CD4-positive, alpha-beta T cell (primary cell): ENCODE results near the gene SLC22A14. TPM values are rescaled to one million over a fixed set of nuclear protein-coding genes. Genes with fewer than 3 reads are reported as not detected.

ENCODE experiments used
- ATAC-seq: fragments of 200-7000 bp; cut with Tn5 transposase; one replicate; pipeline ENCODE4 v1.10.0; 2022; ENCODE audit warnings: mild to moderate bottlenecking; ENCODE audit not compliant: poor library complexity
- CTCF ChIA-PET: fragments of 350-600 bp; sonication (Branson Sonifier 250); formaldehyde crosslinking; loops from one replicate; lab custom pipeline; 2021; ENCODE audit warnings: antibody characterized with exemption, inconsistent platforms; lab: Charles Lee
- POLR2A ChIA-PET: fragments of 350-600 bp; sonication (Branson Sonifier 250); formaldehyde crosslinking; loops from one replicate; lab custom pipeline; 2021; ENCODE audit warnings: antibody characterized with exemption, inconsistent platforms; lab: Charles Lee
- DNase-seq, 14 experiments: peaks; one replicate each; pipeline ENCODE4 v3.0.0-alpha.2; 2013 to 2020; ENCODE audit warnings: mixed read lengths in 2 of 14
- H3K27ac ChIP-seq, 2 donors: one replicate each; pipeline versions ENCODE4 v1.5.1 to v1.7.0; 2013; ENCODE audit warnings: low read length in 2 of 2, low read depth in 1 of 2, mild to moderate bottlenecking in 1 of 2
- H3K27me3 ChIP-seq, 2 experiments: 1 replicate in 1 of 2; 2 replicates in 1 of 2; pipeline versions ENCODE4 v1.6.1 to v1.7.0; 2013; ENCODE audit warnings: low read length in 2 of 2, control low read depth in 1 of 2, mild to moderate bottlenecking in 1 of 2, moderate library complexity in 1 of 2; ENCODE audit not compliant: insufficient read depth in 2 of 2, control insufficient read depth in 1 of 2
- H3K36me3 ChIP-seq: one replicate; pipeline ENCODE4 v1.6.1; 2013; ENCODE audit warnings: low read length, control low read depth; ENCODE audit not compliant: insufficient read depth
- H3K4me1 ChIP-seq: one replicate; pipeline ENCODE4 v1.6.1; 2013; ENCODE audit warnings: low read length, control low read depth; ENCODE audit not compliant: insufficient read depth
- H3K4me3 ChIP-seq: one replicate; pipeline ENCODE4 v1.5.1; 2013; ENCODE audit warnings: mild to moderate bottlenecking, low read length, moderate library complexity
- H3K9me3 ChIP-seq, 2 experiments: 1 replicate in 1 of 2; 2 replicates in 1 of 2; pipeline versions ENCODE4 v1.6.1 to v1.7.0; 2013; ENCODE audit warnings: low read length in 2 of 2, mild to moderate bottlenecking in 2 of 2, control low read depth in 1 of 2, moderate library complexity in 1 of 2; ENCODE audit not compliant: control insufficient read depth in 1 of 2, insufficient read depth in 1 of 2
- H3K27ac Mint-ChIP-seq: one replicate; pipeline ENCODE4 v1.8.0; 2020; ENCODE audit warnings: mixed read lengths
- H3K27me3 Mint-ChIP-seq: one replicate; pipeline ENCODE4 v1.8.0; 2021; ENCODE audit warnings: mixed read lengths
- H3K36me3 Mint-ChIP-seq: one replicate; pipeline ENCODE4 v1.8.0; 2021; ENCODE audit warnings: low read depth, mixed read lengths
- H3K4me1 Mint-ChIP-seq: one replicate; pipeline ENCODE4 v1.8.0; 2021; ENCODE audit warnings: low read depth, mixed read lengths
- H3K4me3 Mint-ChIP-seq: one replicate; pipeline ENCODE4 v1.8.0; 2020; ENCODE audit warnings: mild to moderate bottlenecking, mixed read lengths
- H3K9me3 Mint-ChIP-seq: one replicate; pipeline ENCODE4 v1.8.0; 2020; ENCODE audit warnings: mixed read lengths
- intact Hi-C, 2 experiments: fragments of 100-400 bp; cut with DNase I in 1 of 2; cut with micrococcal nuclease in 1 of 2; formaldehyde crosslinking; loops; one replicate each; pipeline versions ENCODE4 v1.15.1 to v1.9.0; 2023 to 2025; cut with DNase I, micrococcal nuclease
- total RNA-seq, 174 experiments: library from RNA in 2 of 174; stranded (reverse) in 2 of 174; gene quantifications; one replicate each; pipeline ENCODE4 v1.2.3 and lab custom pipeline; 2021 to 2026
- TF ChIP-seq, protein P1 (sequence below): fragments of 200-600 bp; IDR thresholded peaks from one replicate; pipeline ENCODE4 v1.8.0; 2022; ENCODE audit warnings: antibody characterized with exemption, mild to moderate bottlenecking

SLC22A14 gene
- total RNA-seq, 2 experiments from 2014 or later: 0.11 TPM; not detected in 1

- TF ChIP-seq, protein P1, sequence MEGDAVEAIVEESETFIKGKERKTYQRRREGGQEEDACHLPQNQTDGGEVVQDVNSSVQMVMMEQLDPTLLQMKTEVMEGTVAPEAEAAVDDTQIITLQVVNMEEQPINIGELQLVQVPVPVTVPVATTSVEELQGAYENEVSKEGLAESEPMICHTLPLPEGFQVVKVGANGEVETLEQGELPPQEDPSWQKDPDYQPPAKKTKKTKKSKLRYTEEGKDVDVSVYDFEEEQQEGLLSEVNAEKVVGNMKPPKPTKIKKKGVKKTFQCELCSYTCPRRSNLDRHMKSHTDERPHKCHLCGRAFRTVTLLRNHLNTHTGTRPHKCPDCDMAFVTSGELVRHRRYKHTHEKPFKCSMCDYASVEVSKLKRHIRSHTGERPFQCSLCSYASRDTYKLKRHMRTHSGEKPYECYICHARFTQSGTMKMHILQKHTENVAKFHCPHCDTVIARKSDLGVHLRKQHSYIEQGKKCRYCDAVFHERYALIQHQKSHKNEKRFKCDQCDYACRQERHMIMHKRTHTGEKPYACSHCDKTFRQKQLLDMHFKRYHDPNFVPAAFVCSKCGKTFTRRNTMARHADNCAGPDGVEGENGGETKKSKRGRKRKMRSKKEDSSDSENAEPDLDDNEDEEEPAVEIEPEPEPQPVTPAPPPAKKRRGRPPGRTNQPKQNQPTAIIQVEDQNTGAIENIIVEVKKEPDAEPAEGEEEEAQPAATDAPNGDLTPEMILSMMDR: no peak
- no peaks in the 10 kb centered on the region for H3K4me1 ChIP-seq
- no peaks in the 10 kb centered on the region for H3K36me3 ChIP-seq
- no peak overlapping the region for H3K27ac ChIP-seq
- intact Hi-C loops: no loop called here
- no peak overlapping the region for H3K4me3 Mint-ChIP-seq
- DNase-seq: no peak
- peaks cover 0 to 5% of the 10 kb centered on the region in 2 experiments for H3K27me3 ChIP-seq
- no peaks in the 10 kb centered on the region for H3K9me3 ChIP-seq
- H3K27ac Mint-ChIP-seq: no peak overlapping the region
- H3K36me3 Mint-ChIP-seq: no peaks in the 10 kb centered on the region
- no peak for ATAC-seq
- no peaks in the 10 kb centered on the region for H3K27me3 Mint-ChIP-seq
- H3K4me1 Mint-ChIP-seq: no peaks in the 10 kb centered on the region
- ChIA-PET CTCF (no interaction called here), POLR2A (no interaction called here)
- no peak overlapping the region for H3K4me3 ChIP-seq
- no peaks in the 10 kb centered on the region for H3K9me3 Mint-ChIP-seq
Measured at GRCh38 chr3:38311476-38311875, 29.4 kb downstream of the SLC22A14 start.

DNA sequence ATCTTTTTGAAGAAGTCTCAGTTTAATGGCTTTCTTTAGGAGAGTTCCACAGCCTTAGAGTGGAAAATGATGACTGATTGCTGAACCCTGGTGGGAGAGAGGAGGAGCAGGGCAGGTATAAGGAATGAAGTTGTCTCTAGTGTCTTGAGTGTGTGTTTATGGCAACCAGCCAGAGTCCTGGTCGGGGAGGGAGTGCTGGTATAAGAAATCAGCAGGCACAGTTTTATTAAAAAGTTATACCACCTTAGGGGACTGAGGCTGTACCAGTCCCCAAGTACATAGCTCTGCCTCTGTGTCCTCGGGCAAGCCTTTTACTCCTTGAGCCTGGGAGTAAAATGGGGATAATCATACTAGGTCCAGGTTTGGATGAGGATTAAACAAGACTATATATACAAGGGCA is 29.8 kb downstream of the SLC22A14 start:
- TF ChIP-seq, protein P1: no peak
- ChIA-PET CTCF (no interaction called here), POLR2A (no interaction called here)
- Histone ChIP-seq H3K4me3 (no peak overlapping the region), H3K36me3 (no peaks in the 10 kb centered on the region), H3K9me3 (no peaks in the 10 kb centered on the region), H3K27ac (no peak overlapping the region), H3K4me1 (no peaks in the 10 kb centered on the region), H3K27me3 (peaks cover 0 to 5% of the 10 kb centered on the region in 2 experiments)
- Mint-ChIP-seq H3K27ac (no peak overlapping the region), H3K36me3 (no peaks in the 10 kb centered on the region), H3K27me3 (no peaks in the 10 kb centered on the region), H3K4me1 (no peaks in the 10 kb centered on the region), H3K9me3 (no peaks in the 10 kb centered on the region), H3K4me3 (no peak overlapping the region)
- ATAC-seq: no peak
- no peak for DNase-seq
- intact Hi-C loops: no loop called here

- TF ChIP-seq, protein P1: no peak
- Mint-ChIP-seq H3K9me3 (no peaks in the 10 kb centered on the region), H3K27me3 (no peaks in the 10 kb centered on the region), H3K36me3 (no peaks in the 10 kb centered on the region), H3K4me1 (no peaks in the 10 kb centered on the region), H3K4me3 (no peak overlapping the region), H3K27ac (no peak overlapping the region)
- no peak for ATAC-seq
- POLR2A ChIA-PET: no interaction called here
- no peak overlapping the region for H3K27ac ChIP-seq
- H3K36me3 ChIP-seq: no peaks in the 10 kb centered on the region
- CTCF ChIA-PET: no interaction called here
- no peak for DNase-seq
- H3K9me3 ChIP-seq: no peaks in the 10 kb centered on the region
- no peaks in the 10 kb centered on the region for H3K4me1 ChIP-seq
- no peak overlapping the region for H3K4me3 ChIP-seq
- intact Hi-C loops: no loop called here
- peaks cover 0 to 5% of the 10 kb centered on the region in 2 experiments for H3K27me3 ChIP-seq
Measured at GRCh38 chr3:38312356-38312755, 30.3 kb downstream of the SLC22A14 start.
